IMR-90 (cell line): ENCODE measurements around the gene GDPD3. TPM values are rescaled to one million over a fixed set of nuclear protein-coding genes. Genes with fewer than 3 reads are reported as not detected.

Experiments
- ATAC-seq: fragments of 200-7000 bp; cut with Tn5 transposase; 2 replicates; pipeline ENCODE4 v1.9.1; 2020; ENCODE audit warnings: low read depth, mild to moderate bottlenecking, moderate library complexity
- BruUV-seq: library from RNA; stranded (reverse); fragments of 400-500 nt; replicated peaks from 2 replicates; lab custom pipeline; 2021; lab: Mats Ljungman, UMichigan
- CTCF ChIA-PET: fragments of 300-600 bp; formaldehyde crosslinking; extraction: SDS; loops from one replicate; lab custom pipeline; 2021; ENCODE audit warnings: antibody characterized with exemption; lab: Yijun Ruan, JAX
- POLR2A ChIA-PET: fragments of 300-600 bp; sonication (Branson Sonifier 250); formaldehyde crosslinking; loops from one replicate; lab custom pipeline; 2022; ENCODE audit warnings: antibody characterized with exemption; ENCODE audit not compliant: unreplicated experiment; lab: Charles Lee
- DNase-seq: peaks from one replicate; pipeline ENCODE4 v3.0.0; 2013
- H2AFZ ChIP-seq: replicated peaks from 2 replicates; pipeline ENCODE3; 2013; ENCODE audit warnings: low read length, mild to moderate bottlenecking; ENCODE audit not compliant: poor library complexity
- H2AK5ac ChIP-seq: 2 replicates; pipeline ENCODE4 v1.6.1; 2013; ENCODE audit warnings: low read depth, low read length, inconsistent platforms
- H2AK9ac ChIP-seq: replicated peaks from 2 replicates; pipeline ENCODE3; 2013; ENCODE audit warnings: mild to moderate bottlenecking, low read depth, low read length, moderate library complexity; ENCODE audit not compliant: poor library complexity
- H2BK120ac ChIP-seq: 2 replicates; pipeline ENCODE4 v1.6.1; 2013; ENCODE audit warnings: low read depth, low read length, inconsistent platforms
- H2BK15ac ChIP-seq: 3 replicates; pipeline ENCODE4 v1.6.1; 2013; ENCODE audit warnings: low read depth, low read length, inconsistent platforms
- H2BK20ac ChIP-seq: 2 replicates; pipeline ENCODE4 v1.6.1; 2013; ENCODE audit warnings: low read depth, mild to moderate bottlenecking, inconsistent platforms, low read length, moderate library complexity
- H2BK5ac ChIP-seq: 2 replicates; pipeline ENCODE4 v1.6.1; 2013; ENCODE audit warnings: mild to moderate bottlenecking, low read depth, low read length, inconsistent platforms; ENCODE audit not compliant: poor library complexity, severe bottlenecking
- H3K14ac ChIP-seq: replicated peaks from 2 replicates; pipeline ENCODE4 v1.6.1; 2013; ENCODE audit warnings: low read depth, low read length, inconsistent platforms
- H3K18ac ChIP-seq: 2 replicates; pipeline ENCODE4 v1.6.1; 2013; ENCODE audit warnings: low read depth, low read length, control low read depth
- H3K23ac ChIP-seq: 2 replicates; pipeline ENCODE4 v1.6.1; 2013; ENCODE audit warnings: low read depth, low read length, inconsistent platforms
- H3K27ac ChIP-seq: 2 replicates; pipeline ENCODE4 v1.5.1; 2013; ENCODE audit warnings: mild to moderate bottlenecking, control low read depth, low read length; ENCODE audit not compliant: insufficient read depth
- H3K27me3 ChIP-seq: 2 replicates; pipeline ENCODE4 v1.6.1; 2013; ENCODE audit warnings: low read length; ENCODE audit not compliant: control insufficient read depth, insufficient read depth
- H3K36me3 ChIP-seq: 2 replicates; pipeline ENCODE4 v1.6.1; 2013; ENCODE audit warnings: low read length, mixed read lengths; ENCODE audit not compliant: control insufficient read depth, insufficient read depth
- H3K4ac ChIP-seq: 2 replicates; pipeline ENCODE4 v1.6.1; 2013; ENCODE audit warnings: low read depth, low read length, inconsistent platforms
- H3K4me1 ChIP-seq: 2 replicates; pipeline ENCODE4 v1.6.1; 2013; ENCODE audit warnings: low read length, mixed read lengths; ENCODE audit not compliant: control insufficient read depth, insufficient read depth
- H3K4me2 ChIP-seq: 2 replicates; pipeline ENCODE4 v1.6.1; 2013; ENCODE audit warnings: low read depth, mild to moderate bottlenecking, control low read depth, low read length, moderate library complexity
- H3K4me3 ChIP-seq: 2 replicates; pipeline ENCODE4 v1.5.1; 2013; ENCODE audit warnings: low read depth, mild to moderate bottlenecking, control low read depth, low read length, moderate library complexity; ENCODE audit not compliant: insufficient read depth
- H3K56ac ChIP-seq: 2 replicates; pipeline ENCODE4 v1.6.1; 2013; ENCODE audit warnings: low read length, inconsistent platforms; ENCODE audit not compliant: insufficient read depth; ENCODE audit errors: extremely low read depth
- H3K79me1 ChIP-seq, 2 experiments: 2 replicates each; pipeline ENCODE4 v1.6.1; 2013; ENCODE audit warnings: low read length in 2 of 2, inconsistent platforms in 1 of 2, low read depth in 1 of 2
- H3K9ac ChIP-seq: 2 replicates; pipeline ENCODE4 v1.6.1; 2013; ENCODE audit warnings: low read depth, low read length, control low read depth
- H3K9me1 ChIP-seq: 2 replicates; pipeline ENCODE4 v1.6.1; 2013; ENCODE audit warnings: low read length, inconsistent platforms; ENCODE audit not compliant: insufficient read depth
- H3K9me3 ChIP-seq: 2 replicates; pipeline ENCODE4 v1.6.1; 2013; ENCODE audit warnings: low read length; ENCODE audit not compliant: control insufficient read depth, insufficient read depth
- H4K20me1 ChIP-seq: 2 replicates; pipeline ENCODE4 v1.6.1; 2013; ENCODE audit warnings: low read length, inconsistent platforms; ENCODE audit not compliant: insufficient read depth
- H4K5ac ChIP-seq: 2 replicates; pipeline ENCODE4 v1.6.1; 2013; ENCODE audit warnings: mild to moderate bottlenecking, low read depth, low read length, control low read depth
- H4K8ac ChIP-seq, 2 experiments: 2 replicates each; pipeline ENCODE4 v1.6.1; 2013; ENCODE audit warnings: low read depth in 2 of 2, low read length in 2 of 2, control low read depth in 1 of 2, inconsistent platforms in 1 of 2
- H4K91ac ChIP-seq: 2 replicates; pipeline ENCODE4 v1.6.1; 2013; ENCODE audit warnings: low read depth, low read length, inconsistent platforms; ENCODE audit not compliant: insufficient read depth
- CHD1 ChIP-seq: IDR thresholded peaks from 2 replicates; pipeline ENCODE4 v1.6.1; 2012; ENCODE audit warnings: low read depth, low read length, improper control_type of control experiment
- MAFK ChIP-seq: IDR thresholded peaks from 2 replicates; pipeline ENCODE4 v1.6.1; 2012; ENCODE audit warnings: low read depth, low read length, improper control_type of control experiment
- USF2 ChIP-seq: fragments of 150-350 bp; IDR thresholded peaks from 2 replicates; pipeline ENCODE4 v1.6.1; 2017; ENCODE audit warnings: mild to moderate bottlenecking, antibody characterized with exemption, low read length, low read depth
- WGBS, 2 experiments: methylation state at CpG; one replicate each; pipeline versions ENCODE4 v1.1.5 to v1.1.7; 2013; ENCODE audit warnings: missing lambda C conversion rate in 2 of 2; ENCODE audit not compliant: insufficient read length in 1 of 2; ENCODE audit errors: extremely low coverage in 2 of 2; 5-methylcytosine and 5-hydroxymethylcytosine counted together
- dilution Hi-C: fragments of 300-500 bp; cut with HindIII; formaldehyde crosslinking; loops from one replicate; pipeline ENCODE4 v1.14.3; 2018; ENCODE audit warnings: low sequenced_read_pairs; ENCODE audit not compliant: unreplicated experiment
- in situ Hi-C: fragments of 300-500 bp; cut with MboI; formaldehyde crosslinking; loops from 3 replicates; pipeline ENCODE4 v1.14.3; 2019; ENCODE audit warnings: low sequenced_read_pairs, inconsistent platforms, mixed read lengths
- intact Hi-C: fragments of 100-400 bp; cut with micrococcal nuclease; formaldehyde crosslinking; loops from 2 replicates; pipeline ENCODE4 v1.10.0; 2022
- polyA plus RNA-seq, 3 experiments: library from polyadenylated mRNA; depleted of rRNA; stranded (reverse); fragments of >200 nt; gene quantifications; 2 replicates each; pipeline ENCODE4 v1.2.3, GENCODE V29; 2012; ENCODE audit warnings: low replicate concordance in 1 of 3
- total RNA-seq: library from RNA; depleted of rRNA; stranded (reverse); fragments of >200 nt; gene quantifications from 2 replicates; pipeline ENCODE4 v1.2.3, GENCODE V29; 2012
- TF ChIP-seq, protein P1 (sequence below): fragments of 150-350 bp; IDR thresholded peaks from 2 replicates; pipeline ENCODE4 v1.6.1; 2016; ENCODE audit warnings: low read depth, mild to moderate bottlenecking, low read length, moderate library complexity, borderline replicate concordance

GDPD3 gene
- total and polyA plus RNA-seq, 2 of the 4 experiments (the other 2 are of a cell fraction) = under 0.01 to 19.5 TPM

GRCh38 chr16:30060836-30061554 lies 52.3 kb downstream of the GDPD3 start:
- ChIA-PET POLR2A (no interaction called here), CTCF (no interaction called here)
- H3K4me1 ChIP-seq = peaks cover 18% of the 10 kb centered on the region
- H3K4me2 ChIP-seq = no peak overlapping the region; the same call in 1 of the 2 replicates
- no peak for DNase-seq
- peak overlapping the region; percentile 35; the same call in 1 of the 2 replicates for H2AK5ac ChIP-seq
- WGBS, 2 experiments = 50% methylated on average over 1 of the region's 2 CpGs; no CpG with 5 or more reads in 1 of the 2 experiments
- H4K20me1 ChIP-seq = peaks cover 4% of the 10 kb centered on the region
- dilution Hi-C loops = no loop called here
- H3K36me3 ChIP-seq = peaks cover 2% of the 10 kb centered on the region; the same call in 1 of the 2 replicates
- H3K9me1 ChIP-seq = peaks cover 9% of the 10 kb centered on the region
- H2BK20ac ChIP-seq = no peak overlapping the region
- no peak overlapping the region for H4K91ac ChIP-seq
- H4K5ac ChIP-seq = no peak overlapping the region; the same call in 1 of the 2 replicates
- H3K9ac ChIP-seq = no peak overlapping the region
- H2BK15ac ChIP-seq = no peak overlapping the region
- H3K27me3 ChIP-seq = no peaks in the 10 kb centered on the region
- no peak overlapping the region for H2BK5ac ChIP-seq
- no peak overlapping the region for H2BK120ac ChIP-seq
- H4K8ac ChIP-seq = no peak overlapping the region
- BruUV-seq = no TSS peak
- H3K23ac ChIP-seq = no peak overlapping the region
- H2AK9ac ChIP-seq = peak overlapping the region; percentile 31
- H3K9me3 ChIP-seq = no peaks in the 10 kb centered on the region
- H2AFZ ChIP-seq = no peak overlapping the region
- H3K56ac ChIP-seq = no peak overlapping the region
- intact Hi-C loops = no loop called here
- no peak overlapping the region for H3K14ac ChIP-seq
- TF ChIP-seq CHD1 = no peak
- TF ChIP-seq, protein P1, sequence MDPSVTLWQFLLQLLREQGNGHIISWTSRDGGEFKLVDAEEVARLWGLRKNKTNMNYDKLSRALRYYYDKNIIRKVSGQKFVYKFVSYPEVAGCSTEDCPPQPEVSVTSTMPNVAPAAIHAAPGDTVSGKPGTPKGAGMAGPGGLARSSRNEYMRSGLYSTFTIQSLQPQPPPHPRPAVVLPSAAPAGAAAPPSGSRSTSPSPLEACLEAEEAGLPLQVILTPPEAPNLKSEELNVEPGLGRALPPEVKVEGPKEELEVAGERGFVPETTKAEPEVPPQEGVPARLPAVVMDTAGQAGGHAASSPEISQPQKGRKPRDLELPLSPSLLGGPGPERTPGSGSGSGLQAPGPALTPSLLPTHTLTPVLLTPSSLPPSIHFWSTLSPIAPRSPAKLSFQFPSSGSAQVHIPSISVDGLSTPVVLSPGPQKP = no peak
- TF ChIP-seq USF2 = no peak
- no peak for TF ChIP-seq MAFK
- peak overlapping the region; percentile 9; the same call in 1 of the 2 replicates for H3K27ac ChIP-seq
- no peak overlapping the region for H3K4ac ChIP-seq
- H3K18ac ChIP-seq = no peak overlapping the region
- no peak for ATAC-seq
- no peak overlapping the region for H3K4me3 ChIP-seq
- H3K79me1 ChIP-seq = peaks cover 15 to 20% of the 10 kb centered on the region in 2 experiments; a peak in 3 of 4 replicates
- in situ Hi-C loops = no loop called here
